KOPT-K1 (cell line): Measurements from ENCODE around the gene TACSTD2.
"Not testable (repeated sequence)": the region's sequence is repeated elsewhere in the genome, so short reads cannot be mapped to it uniquely, and the experiment has no call there.

Source experiments
- H3K27ac ChIP-seq: fragments of 200-600 bp; sonication (generic); 2 replicates; pipeline ENCODE4 v1.5.1; 2016; ENCODE audit warnings: antibody characterized with exemption, mild to moderate bottlenecking, low read depth, low read length; ENCODE audit not compliant: poor library complexity, severe bottlenecking
- H3K36me3 ChIP-seq: fragments of 200-600 bp; sonication (generic); 2 replicates; pipeline ENCODE4 v1.5.1; 2017; ENCODE audit warnings: antibody characterized with exemption, mild to moderate bottlenecking, low read length, moderate library complexity; ENCODE audit not compliant: insufficient read depth
- H3K9me3 ChIP-seq: fragments of 200-600 bp; sonication (generic); 2 replicates; pipeline ENCODE4 v1.5.1; 2017; ENCODE audit warnings: antibody characterized with exemption, low read length, mild to moderate bottlenecking; ENCODE audit not compliant: insufficient read depth, poor library complexity, severe bottlenecking

The TACSTD2 gene, protein sequence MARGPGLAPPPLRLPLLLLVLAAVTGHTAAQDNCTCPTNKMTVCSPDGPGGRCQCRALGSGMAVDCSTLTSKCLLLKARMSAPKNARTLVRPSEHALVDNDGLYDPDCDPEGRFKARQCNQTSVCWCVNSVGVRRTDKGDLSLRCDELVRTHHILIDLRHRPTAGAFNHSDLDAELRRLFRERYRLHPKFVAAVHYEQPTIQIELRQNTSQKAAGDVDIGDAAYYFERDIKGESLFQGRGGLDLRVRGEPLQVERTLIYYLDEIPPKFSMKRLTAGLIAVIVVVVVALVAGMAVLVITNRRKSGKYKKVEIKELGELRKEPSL

DNA sequence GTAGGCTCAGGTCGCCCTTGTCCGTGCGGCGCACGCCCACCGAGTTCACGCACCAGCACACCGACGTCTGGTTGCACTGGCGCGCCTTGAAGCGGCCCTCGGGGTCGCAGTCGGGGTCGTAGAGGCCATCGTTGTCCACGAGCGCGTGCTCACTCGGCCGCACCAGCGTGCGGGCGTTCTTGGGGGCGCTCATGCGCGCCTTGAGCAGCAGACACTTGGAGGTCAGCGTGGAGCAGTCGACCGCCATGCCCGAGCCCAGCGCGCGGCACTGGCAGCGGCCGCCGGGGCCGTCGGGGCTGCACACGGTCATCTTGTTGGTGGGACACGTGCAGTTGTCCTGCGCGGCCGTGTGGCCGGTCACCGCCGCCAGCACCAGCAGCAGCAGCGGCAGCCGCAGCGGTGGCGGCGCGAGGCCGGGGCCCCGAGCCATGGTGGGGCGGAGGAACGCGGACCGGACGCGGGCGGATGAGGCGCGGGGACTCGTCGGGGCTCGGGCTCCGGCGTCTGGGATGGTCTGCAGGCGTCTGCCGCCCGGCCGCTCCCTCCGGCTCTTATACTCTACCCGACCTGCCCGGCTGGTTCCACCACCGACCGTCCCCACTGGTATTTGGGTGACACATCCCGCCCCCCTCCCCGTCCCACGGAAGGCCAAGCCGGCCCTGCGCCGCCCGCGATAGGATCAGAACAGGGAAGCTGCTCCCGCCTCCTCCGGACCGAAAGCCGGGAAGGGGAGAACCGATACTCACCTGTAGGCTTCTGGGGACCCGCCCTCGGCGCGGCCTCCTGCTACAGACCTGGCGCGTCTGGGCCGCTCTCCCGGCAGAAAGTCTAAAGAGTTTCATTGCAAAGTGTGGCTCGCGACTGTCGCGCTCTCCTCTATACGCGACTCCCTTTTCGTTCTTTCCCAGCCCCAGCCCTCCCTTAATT is at the start of gene TACSTD2:
TACSTD2 (minus strand) TSS at position 526 of the 927 bp plus-strand sequence; CDS start at position 430, 96 bp downstream.
- Histone ChIP-seq H3K27ac (no peak within 1 kb of the TSS), H3K9me3 (no peaks in the 10 kb centered on the region), H3K36me3 (no peaks in the 10 kb centered on the region)

DNA sequence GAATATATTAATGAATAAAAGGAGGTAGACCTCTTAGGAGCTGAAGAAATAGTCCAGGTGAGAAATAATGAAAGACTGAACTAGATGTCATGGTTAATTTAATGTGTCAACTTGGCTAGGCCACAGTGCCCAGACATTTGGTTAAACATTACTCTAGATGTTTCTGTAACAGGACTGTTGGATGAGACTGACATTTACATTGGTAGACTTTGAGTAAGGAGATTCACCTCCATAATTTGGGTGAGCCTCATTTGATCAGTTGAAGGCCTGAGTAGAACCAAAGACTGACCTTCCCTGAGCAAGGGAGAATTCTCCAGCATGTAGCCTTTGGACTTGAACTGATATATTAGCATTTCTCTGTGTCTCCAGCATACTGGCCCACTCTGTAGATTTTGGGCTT is 49.2 kb upstream of the TACSTD2 start:
- H3K27ac ChIP-seq, result no peak overlapping the region
- H3K9me3 ChIP-seq, result no peaks in the 10 kb centered on the region
- H3K36me3 ChIP-seq, result no peaks in the 10 kb centered on the region

DNA sequence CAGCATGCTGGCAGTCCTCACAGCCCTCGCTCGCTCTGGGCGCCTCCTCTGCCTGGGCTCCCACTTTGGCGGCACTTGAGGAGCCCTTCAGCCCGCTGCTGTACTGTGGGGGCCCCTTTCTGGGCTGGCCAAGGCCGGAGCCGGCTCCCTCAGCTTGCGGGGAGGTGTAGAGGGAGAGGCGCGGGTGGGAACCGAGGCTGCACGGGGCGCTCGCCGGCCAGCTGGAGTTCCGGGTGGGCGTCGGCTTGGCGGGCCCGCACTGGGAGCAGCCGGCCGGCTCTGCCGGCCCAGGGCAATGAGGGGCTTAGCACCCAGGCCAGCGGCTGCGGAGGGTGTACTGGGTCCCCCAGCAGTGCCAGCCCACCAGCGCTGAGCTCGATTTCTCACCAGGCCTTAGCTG is 46.2 kb upstream of the TACSTD2 start:
- H3K27ac ChIP-seq, H3K9me3 ChIP-seq, H3K36me3 ChIP-seq: not testable (repeated sequence)

DNA sequence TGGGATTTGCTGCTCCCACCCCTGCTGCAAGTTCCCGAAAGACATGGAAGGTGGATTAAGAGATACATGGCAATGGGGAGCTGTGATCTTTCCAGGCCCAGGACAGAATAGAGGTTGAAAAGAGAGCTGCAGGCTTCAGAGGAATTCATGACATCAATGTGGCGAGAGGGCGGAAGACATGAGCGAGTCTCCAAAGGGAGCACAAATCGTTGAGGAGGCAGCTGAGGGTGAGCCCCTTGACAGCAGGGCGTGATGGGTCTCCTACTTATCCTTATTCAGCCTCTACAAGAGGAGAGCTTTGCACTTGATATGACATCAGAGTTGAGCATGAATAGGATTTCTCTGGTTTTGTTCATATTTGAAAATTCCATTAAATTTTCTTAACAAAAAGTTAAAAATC is 45.5 kb upstream of the TACSTD2 start:
- Histone ChIP-seq H3K9me3 (no peaks in the 10 kb centered on the region), H3K36me3 (no peaks in the 10 kb centered on the region), H3K27ac (no peak overlapping the region)

DNA sequence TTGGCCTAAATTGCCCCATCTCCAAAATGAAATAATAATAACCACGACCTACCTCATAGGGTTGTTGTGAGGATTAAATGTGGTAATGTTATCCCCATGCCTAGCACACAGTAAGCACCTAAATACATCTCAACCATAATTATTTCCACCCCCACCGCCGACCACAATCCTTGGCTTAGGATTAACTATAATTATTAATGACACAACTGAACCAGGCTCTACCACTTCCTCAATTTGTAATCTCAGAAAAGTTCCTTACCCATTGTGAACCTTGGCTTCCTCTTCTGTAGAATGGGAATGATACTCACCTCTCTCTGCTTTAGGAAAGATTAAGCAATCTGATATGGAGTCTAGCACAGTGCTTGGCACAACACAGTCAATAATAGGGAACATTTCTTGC is 44.3 kb upstream of the TACSTD2 start:
- Histone ChIP-seq H3K27ac (no peak overlapping the region), H3K36me3 (no peaks in the 10 kb centered on the region), H3K9me3 (no peaks in the 10 kb centered on the region)

DNA sequence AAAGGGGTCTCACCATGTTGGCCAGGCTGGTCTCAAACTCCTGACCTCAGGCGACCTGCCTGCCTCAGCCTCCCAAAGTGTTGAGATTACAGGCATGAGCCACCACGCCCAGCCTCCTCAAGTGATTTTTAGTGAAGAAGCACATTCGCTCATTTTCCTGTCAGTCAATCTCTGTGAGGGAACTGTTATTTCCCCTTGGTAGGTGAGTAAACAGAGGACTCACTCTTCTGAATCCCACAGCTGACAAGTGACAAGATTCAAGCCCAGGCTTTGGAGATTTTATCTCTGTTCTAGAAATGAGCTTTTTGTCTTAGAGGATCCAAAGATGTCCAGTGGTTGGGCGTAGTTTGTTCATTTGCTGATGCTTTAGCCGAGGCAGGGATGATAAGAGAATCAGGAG is 43.9 kb upstream of the TACSTD2 start:
- no peak overlapping the region for H3K27ac ChIP-seq
- no peaks in the 10 kb centered on the region for H3K36me3 ChIP-seq
- H3K9me3 ChIP-seq, result no peaks in the 10 kb centered on the region

DNA sequence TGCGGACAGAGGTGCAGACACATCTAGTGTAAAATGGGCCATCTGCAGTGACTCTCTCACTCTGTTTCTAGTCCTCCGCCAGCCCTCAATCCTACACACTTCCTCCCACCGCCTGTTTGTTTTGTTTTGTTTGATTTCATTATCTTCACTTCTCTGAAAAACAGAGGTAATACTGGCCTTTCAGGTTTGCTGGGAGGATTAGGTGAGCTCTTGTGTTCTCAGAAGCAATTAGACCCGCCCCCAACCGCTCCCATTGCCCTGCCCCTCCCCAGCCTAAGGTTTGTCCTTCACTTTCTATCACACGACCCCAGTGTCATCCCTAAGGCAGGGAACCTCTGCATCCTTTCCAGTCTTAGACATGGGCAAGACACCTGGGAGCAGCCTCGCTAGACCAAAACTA is 43.2 kb upstream of the TACSTD2 start:
- H3K27ac ChIP-seq, result no peak overlapping the region
- H3K9me3 ChIP-seq, result no peaks in the 10 kb centered on the region
- no peaks in the 10 kb centered on the region for H3K36me3 ChIP-seq

DNA sequence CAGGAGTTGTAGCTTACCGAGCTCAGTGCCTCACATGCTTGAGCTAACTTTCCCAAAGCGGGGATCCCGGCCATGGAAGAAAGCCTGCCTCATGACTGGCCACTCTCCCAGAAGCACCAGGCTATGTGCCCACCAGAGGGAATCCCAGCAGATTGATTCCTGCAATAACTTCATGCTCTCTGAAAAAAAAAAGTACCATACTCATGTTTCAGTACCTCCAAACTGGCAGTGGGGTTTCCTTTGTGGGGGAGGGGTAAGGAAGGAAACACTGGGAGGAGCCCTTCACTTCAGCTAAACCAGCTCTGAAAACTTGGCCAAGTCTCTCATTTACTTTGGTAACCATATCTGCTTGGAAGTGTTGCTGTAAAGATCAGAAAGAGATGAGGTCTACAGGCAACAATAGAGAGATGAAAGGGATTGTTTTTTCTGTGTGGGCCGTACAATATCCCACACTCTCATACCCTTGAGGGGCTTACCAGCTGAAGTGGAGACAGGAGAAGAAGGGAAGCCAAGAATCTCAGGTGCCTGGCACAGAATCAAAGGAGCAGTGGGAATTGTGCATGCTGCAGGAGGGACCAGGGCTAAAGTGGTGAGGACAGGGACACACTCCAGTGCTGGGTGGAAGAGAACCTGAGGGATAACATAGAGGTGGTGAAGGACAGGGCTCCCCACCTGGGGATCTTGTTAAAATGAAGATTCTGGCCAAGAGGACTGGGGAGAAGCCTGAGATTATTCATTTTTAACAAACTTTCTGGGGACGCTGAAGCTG is 42.4 kb upstream of the TACSTD2 start:
- Histone ChIP-seq H3K27ac (no peak overlapping the region), H3K9me3 (no peaks in the 10 kb centered on the region)

DNA sequence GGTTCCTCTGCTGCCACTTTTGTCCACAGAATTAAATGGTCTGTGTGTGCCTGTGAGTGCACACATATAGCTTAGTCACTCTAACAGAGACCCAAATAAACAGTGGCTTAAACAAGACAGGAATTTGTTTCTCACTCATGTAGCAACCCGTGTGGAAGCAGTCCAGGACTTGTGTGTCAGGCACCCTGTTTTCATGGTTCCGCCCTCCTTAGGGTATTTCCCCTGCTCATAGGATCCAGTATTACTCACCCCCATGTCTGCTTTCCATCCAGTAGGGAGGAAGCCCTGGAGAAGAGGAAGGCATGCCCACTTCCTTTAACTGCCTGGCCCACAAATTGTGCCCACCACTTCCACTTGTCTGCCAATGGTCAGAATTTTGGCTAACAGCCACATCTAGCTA is 41.3 kb upstream of the TACSTD2 start:
- Histone ChIP-seq H3K9me3 (no peaks in the 10 kb centered on the region), H3K27ac (no peak overlapping the region)

More for the DNA sequence above, 42.4 kb upstream of the TACSTD2 start:
- no peaks in the 10 kb centered on the region for H3K36me3 ChIP-seq

DNA sequence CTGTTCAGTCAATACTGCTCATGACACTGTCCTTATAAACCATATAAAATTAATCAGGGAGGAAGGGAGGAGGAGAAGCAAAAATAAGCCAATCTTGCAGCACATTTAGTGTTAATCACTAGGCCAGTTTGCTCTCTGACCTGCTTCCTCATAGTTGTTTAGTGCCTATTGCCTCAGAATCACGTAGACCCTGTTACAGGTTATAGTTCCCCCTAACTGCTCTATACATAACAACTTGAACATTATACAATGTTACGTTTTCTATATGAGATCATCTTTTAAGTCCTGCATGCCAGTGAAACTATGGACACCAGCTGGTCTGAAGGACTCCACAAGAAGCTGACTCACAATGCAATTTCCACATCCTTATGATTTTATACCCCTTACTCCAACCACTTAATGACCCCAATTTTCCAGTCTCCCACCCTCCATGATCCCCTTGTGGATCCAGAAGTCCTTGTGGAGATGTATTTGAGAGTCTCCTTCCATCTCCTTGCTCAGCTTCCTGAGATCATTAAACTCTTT is 34.9 kb upstream of the TACSTD2 start:
- Histone ChIP-seq H3K27ac (no peak overlapping the region), H3K9me3 (peaks cover 8% of the 10 kb centered on the region), H3K36me3 (no peaks in the 10 kb centered on the region)

More for the DNA sequence above, 41.3 kb upstream of the TACSTD2 start:
- H3K36me3 ChIP-seq, result no peaks in the 10 kb centered on the region

DNA sequence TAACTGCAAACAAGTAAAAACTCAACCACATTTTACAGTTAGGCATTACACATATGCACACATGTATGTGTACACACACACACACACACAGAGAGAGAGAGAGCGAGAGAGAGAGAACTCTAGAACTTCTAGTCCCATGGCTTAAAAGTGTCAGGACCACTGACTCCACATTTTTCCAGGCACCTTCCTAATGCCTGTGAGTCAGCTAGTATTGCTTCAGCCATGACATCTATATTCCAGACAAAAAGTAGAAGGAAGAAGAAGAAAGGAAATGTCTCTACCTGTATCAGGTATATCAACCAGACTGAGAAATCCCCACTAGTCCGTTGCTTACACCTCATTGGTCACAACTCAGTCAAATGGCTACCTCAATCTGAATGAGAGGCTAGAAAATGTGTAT is 31.9 kb upstream of the TACSTD2 start:
- Histone ChIP-seq H3K27ac (no peak overlapping the region), H3K36me3 (no peaks in the 10 kb centered on the region), H3K9me3 (peaks cover 17% of the 10 kb centered on the region)

DNA sequence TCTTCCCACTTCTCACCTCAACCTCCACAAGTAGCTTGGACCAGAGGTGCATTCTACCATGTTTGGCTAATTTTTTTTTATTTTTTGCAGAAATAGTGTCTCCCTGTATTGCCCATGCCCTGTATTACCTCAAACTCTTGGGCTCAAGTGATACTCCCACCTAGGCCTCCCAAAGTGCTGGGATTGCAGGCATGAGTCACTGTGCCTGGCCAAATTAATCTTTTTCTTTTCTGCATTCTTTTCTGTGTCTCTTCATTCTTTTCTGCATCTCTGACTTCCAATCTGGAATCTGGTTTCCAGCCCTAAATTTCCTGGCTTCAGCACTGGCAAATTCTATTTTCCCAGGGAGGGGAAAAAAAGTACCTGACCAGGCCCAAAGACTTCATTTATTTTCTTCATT is 31.2 kb upstream of the TACSTD2 start:
- no peaks in the 10 kb centered on the region for H3K36me3 ChIP-seq
- peaks cover 19% of the 10 kb centered on the region for H3K9me3 ChIP-seq
- no peak overlapping the region for H3K27ac ChIP-seq

DNA sequence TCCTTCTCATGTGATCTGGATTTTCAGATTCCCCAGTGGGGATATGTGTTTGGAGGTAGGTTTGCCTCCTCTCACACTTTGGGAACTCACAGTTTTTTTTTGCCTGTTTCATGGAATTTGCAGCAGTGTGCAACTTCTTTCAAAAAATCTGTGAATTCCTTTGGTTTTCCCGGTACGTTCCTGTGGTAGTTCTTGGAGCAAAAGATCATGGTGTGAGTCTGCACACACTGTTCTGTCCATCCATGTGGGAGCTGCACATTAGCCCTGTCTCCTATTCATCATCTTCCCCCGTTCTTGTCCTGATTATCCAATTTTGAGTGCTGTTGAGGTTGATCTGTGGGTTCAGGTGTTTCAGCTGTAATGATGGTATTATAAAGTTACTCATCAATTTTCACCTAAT is 30.3 kb upstream of the TACSTD2 start:
- Histone ChIP-seq H3K9me3 (peaks cover 15% of the 10 kb centered on the region), H3K27ac (no peak overlapping the region), H3K36me3 (no peaks in the 10 kb centered on the region)

DNA sequence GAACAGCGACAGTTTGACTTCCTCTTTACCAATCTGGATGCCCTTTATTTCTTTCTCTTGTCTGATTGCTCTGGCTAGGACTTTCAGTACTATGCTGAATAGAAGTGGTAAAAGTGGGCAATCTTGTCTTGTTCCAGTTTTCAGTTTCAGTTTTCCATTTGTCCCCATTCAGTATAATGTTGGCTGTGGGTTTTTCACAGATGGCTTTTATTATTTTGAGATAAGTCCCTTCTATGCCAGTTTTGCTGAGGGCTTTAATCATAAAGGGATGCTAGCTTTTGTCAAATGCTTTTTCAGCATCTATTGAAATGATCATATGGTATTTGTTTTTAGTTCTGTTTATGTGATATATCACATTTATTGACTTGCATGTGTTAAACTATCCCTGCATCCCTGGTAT is 24.9 kb upstream of the TACSTD2 start:
- peaks cover 11% of the 10 kb centered on the region for H3K9me3 ChIP-seq
- H3K27ac ChIP-seq, H3K36me3 ChIP-seq: not testable (repeated sequence)

DNA sequence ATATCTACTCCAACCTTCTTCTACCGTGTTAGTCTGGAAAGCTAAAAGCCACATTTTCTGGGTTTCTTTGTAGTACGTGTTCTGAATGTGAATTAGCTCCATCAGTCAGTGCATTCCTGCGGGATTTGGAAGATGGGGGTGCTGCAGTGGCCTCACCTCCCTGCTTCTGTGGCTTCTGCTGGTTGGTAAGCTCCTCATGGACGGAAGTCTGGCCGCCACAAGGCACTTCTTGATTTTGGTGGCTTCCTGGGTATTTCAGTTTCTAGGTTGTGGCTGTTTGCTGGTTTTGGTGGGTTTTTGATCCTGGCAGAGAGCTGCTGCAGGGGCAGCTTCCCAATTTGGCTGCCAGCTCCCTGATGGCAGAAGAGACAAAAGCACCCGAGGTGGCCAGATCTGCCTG is 20.9 kb upstream of the TACSTD2 start:
- Histone ChIP-seq H3K9me3 (no peaks in the 10 kb centered on the region), H3K27ac (no peak overlapping the region), H3K36me3 (no peaks in the 10 kb centered on the region)
